ENCODE results near the gene ZMIZ2. TPM values are rescaled to one million over a fixed set of nuclear protein-coding genes. Genes with fewer than 3 reads are reported as not detected.
A peak's percentile ranks its signal among the peaks of the same experiment; 100 is the strongest.
"Not testable (repeated sequence)": the region's sequence is repeated elsewhere in the genome, so short reads cannot be mapped to it uniquely, and the experiment has no call there.

The ZMIZ2 gene
- polyA plus RNA-seq (2013, experiment 1 of 2), result 41.6 TPM
- polyA plus RNA-seq (2013, experiment 2 of 2), result 33.6 TPM

GRCh38 chr7:44748045-44748947 is at the start of gene ZMIZ2:
Gene ZMIZ2, plus strand, starts transcription at chr7:44748847. Its CDS starts 7,403 bp downstream, at chr7:44756250.
- Histone ChIP-seq H3K4me3 (ENCODE audit: extremely low read depth, insufficient read depth, low read length, poor library complexity, severe bottlenecking) (peak within 1 kb of the TSS; percentile 64), H3K27ac (ENCODE audit: low read depth, low read length, severe bottlenecking) (peak within 1 kb of the TSS; percentile 72), H3K9me3 (ENCODE audit: control insufficient read depth, low read length) (no peaks in the 10 kb centered on the region), H3K4me1 (ENCODE audit: control insufficient read depth, insufficient read depth, low read length, poor library complexity, severe bottlenecking) (peaks cover 17% of the 10 kb centered on the region), H3K36me3 (ENCODE audit: control insufficient read depth, insufficient read depth, low read length) (peaks cover 15% of the 10 kb centered on the region)
- 1 to 8% methylated on average over 16 to 57 of the region's 92 CpGs for WGBS, 2 experiments (ENCODE audit: insufficient coverage in 2 of 2)

- 90 to 92% methylated on average over 2 of the region's 2 CpGs for WGBS, 2 experiments (ENCODE audit: insufficient coverage in 2 of 2)
- H3K36me3 ChIP-seq (ENCODE audit: control insufficient read depth, insufficient read depth, low read length), result peaks cover 88% of the 10 kb centered on the region
- H3K4me1 ChIP-seq (ENCODE audit: control insufficient read depth, insufficient read depth, low read length, poor library complexity, severe bottlenecking); H3K9me3 ChIP-seq (ENCODE audit: control insufficient read depth, low read length); H3K4me3 ChIP-seq (ENCODE audit: extremely low read depth, insufficient read depth, low read length, poor library complexity, severe bottlenecking); H3K27ac ChIP-seq (ENCODE audit: low read depth, low read length, severe bottlenecking): not testable (repeated sequence)
Measured at GRCh38 chr7:44699598-44699997, 49.0 kb upstream of the ZMIZ2 start.

- 92 to 98% methylated on average over 5 to 7 of the region's 8 CpGs for WGBS, 2 experiments (ENCODE audit: insufficient coverage in 2 of 2)
- H3K27ac ChIP-seq (ENCODE audit: low read depth, low read length, severe bottlenecking), result no peak overlapping the region
- H3K4me3 ChIP-seq (ENCODE audit: extremely low read depth, insufficient read depth, low read length, poor library complexity, severe bottlenecking), result no peak overlapping the region
- H3K36me3 ChIP-seq (ENCODE audit: control insufficient read depth, insufficient read depth, low read length), result peaks cover 84% of the 10 kb centered on the region
- peaks cover 3% of the 10 kb centered on the region for H3K9me3 ChIP-seq (ENCODE audit: control insufficient read depth, low read length)
- no peaks in the 10 kb centered on the region for H3K4me1 ChIP-seq (ENCODE audit: control insufficient read depth, insufficient read depth, low read length, poor library complexity, severe bottlenecking)
Measured at GRCh38 chr7:44700322-44700721, 48.3 kb upstream of the ZMIZ2 start.

- not testable (repeated sequence) for H3K4me1 ChIP-seq (ENCODE audit: control insufficient read depth, insufficient read depth, low read length, poor library complexity, severe bottlenecking); H3K9me3 ChIP-seq (ENCODE audit: control insufficient read depth, low read length); H3K27ac ChIP-seq (ENCODE audit: low read depth, low read length, severe bottlenecking); H3K4me3 ChIP-seq (ENCODE audit: extremely low read depth, insufficient read depth, low read length, poor library complexity, severe bottlenecking)
- peaks cover 67% of the 10 kb centered on the region for H3K36me3 ChIP-seq (ENCODE audit: control insufficient read depth, insufficient read depth, low read length)
- 93 to 99% methylated on average over 8 to 10 of the region's 10 CpGs for WGBS, 2 experiments (ENCODE audit: insufficient coverage in 2 of 2)
Measured at GRCh38 chr7:44703391-44703790, 45.3 kb upstream of the ZMIZ2 start.

GRCh38 chr7:44703921-44704320 is 44.7 kb upstream of the ZMIZ2 start:
- 100% methylated on average over 1 of the region's 1 CpG; no CpG with 5 or more reads in 1 of the 2 experiments for WGBS, 2 experiments (ENCODE audit: insufficient coverage in 2 of 2)
- H3K4me1 ChIP-seq (ENCODE audit: control insufficient read depth, insufficient read depth, low read length, poor library complexity, severe bottlenecking), result no peaks in the 10 kb centered on the region
- H3K9me3 ChIP-seq (ENCODE audit: control insufficient read depth, low read length), result peaks cover 3% of the 10 kb centered on the region
- H3K4me3 ChIP-seq (ENCODE audit: extremely low read depth, insufficient read depth, low read length, poor library complexity, severe bottlenecking), result no peak overlapping the region
- H3K36me3 ChIP-seq (ENCODE audit: control insufficient read depth, insufficient read depth, low read length), result peaks cover 67% of the 10 kb centered on the region
- H3K27ac ChIP-seq (ENCODE audit: low read depth, low read length, severe bottlenecking), result no peak overlapping the region

GRCh38 chr7:44705434-44705833 is 43.2 kb upstream of the ZMIZ2 start:
- no peaks in the 10 kb centered on the region for H3K4me1 ChIP-seq (ENCODE audit: control insufficient read depth, insufficient read depth, low read length, poor library complexity, severe bottlenecking)
- WGBS, 2 experiments (ENCODE audit: insufficient coverage in 2 of 2), result 83 to 100% methylated on average over 1 to 2 of the region's 3 CpGs
- H3K36me3 ChIP-seq (ENCODE audit: control insufficient read depth, insufficient read depth, low read length), result peaks cover 59% of the 10 kb centered on the region
- no peaks in the 10 kb centered on the region for H3K9me3 ChIP-seq (ENCODE audit: control insufficient read depth, low read length)
- H3K27ac ChIP-seq (ENCODE audit: low read depth, low read length, severe bottlenecking), result no peak overlapping the region
- no peak overlapping the region for H3K4me3 ChIP-seq (ENCODE audit: extremely low read depth, insufficient read depth, low read length, poor library complexity, severe bottlenecking)

GRCh38 chr7:44706788-44707557 is 41.7 kb upstream of the ZMIZ2 start:
- peaks cover 11% of the 10 kb centered on the region for H3K4me1 ChIP-seq (ENCODE audit: control insufficient read depth, insufficient read depth, low read length, poor library complexity, severe bottlenecking)
- WGBS, 2 experiments (ENCODE audit: insufficient coverage in 2 of 2), result 95 to 98% methylated on average over 20 of the region's 20 CpGs
- no peak overlapping the region for H3K27ac ChIP-seq (ENCODE audit: low read depth, low read length, severe bottlenecking)
- H3K9me3 ChIP-seq (ENCODE audit: control insufficient read depth, low read length), result no peaks in the 10 kb centered on the region
- no peak overlapping the region for H3K4me3 ChIP-seq (ENCODE audit: extremely low read depth, insufficient read depth, low read length, poor library complexity, severe bottlenecking)
- H3K36me3 ChIP-seq (ENCODE audit: control insufficient read depth, insufficient read depth, low read length), result peaks cover 45% of the 10 kb centered on the region

- Histone ChIP-seq H3K4me1 (ENCODE audit: control insufficient read depth, insufficient read depth, low read length, poor library complexity, severe bottlenecking) (peaks cover 14% of the 10 kb centered on the region), H3K27ac (ENCODE audit: low read depth, low read length, severe bottlenecking) (no peak overlapping the region), H3K4me3 (ENCODE audit: extremely low read depth, insufficient read depth, low read length, poor library complexity, severe bottlenecking) (no peak overlapping the region), H3K36me3 (ENCODE audit: control insufficient read depth, insufficient read depth, low read length) (peaks cover 42% of the 10 kb centered on the region), H3K9me3 (ENCODE audit: control insufficient read depth, low read length) (no peaks in the 10 kb centered on the region)
- 95 to 97% methylated on average over 20 of the region's 21 CpGs for WGBS, 2 experiments (ENCODE audit: insufficient coverage in 2 of 2)
Measured at GRCh38 chr7:44707558-44708230, 41.0 kb upstream of the ZMIZ2 start.

GRCh38 chr7:44709011-44709915 is 39.4 kb upstream of the ZMIZ2 start:
- WGBS, 2 experiments (ENCODE audit: insufficient coverage in 2 of 2), result 94 to 97% methylated on average over 16 to 18 of the region's 19 CpGs
- H3K36me3 ChIP-seq (ENCODE audit: control insufficient read depth, insufficient read depth, low read length), result peaks cover 30% of the 10 kb centered on the region
- no peaks in the 10 kb centered on the region for H3K9me3 ChIP-seq (ENCODE audit: control insufficient read depth, low read length)
- peaks cover 14% of the 10 kb centered on the region for H3K4me1 ChIP-seq (ENCODE audit: control insufficient read depth, insufficient read depth, low read length, poor library complexity, severe bottlenecking)
- H3K4me3 ChIP-seq (ENCODE audit: extremely low read depth, insufficient read depth, low read length, poor library complexity, severe bottlenecking), result no peak overlapping the region
- no peak overlapping the region for H3K27ac ChIP-seq (ENCODE audit: low read depth, low read length, severe bottlenecking)
